Activated B cell treated with CpG ODN at 0.5 μM for 24 hours (primary cell): ENCODE results near the gene RASGEF1C. TPM values are rescaled to one million over a fixed set of nuclear protein-coding genes. Genes with fewer than 3 reads are reported as not detected.

Experiments
- ATAC-seq: fragments of 200-7000 bp; cut with Tn5 transposase; one replicate; pipeline ENCODE4 v1.10.0; 2021; ENCODE audit warnings: low read depth, mild to moderate bottlenecking, moderate library complexity
- CTCF ChIA-PET: fragments of 350-600 bp; sonication (Branson Sonifier 250); formaldehyde crosslinking; loops from one replicate; lab custom pipeline; 2021; ENCODE audit warnings: antibody characterized with exemption; lab: Charles Lee
- POLR2A ChIA-PET: fragments of 350-600 bp; sonication (Branson Sonifier 250); formaldehyde crosslinking; loops from one replicate; lab custom pipeline; 2021; ENCODE audit warnings: antibody characterized with exemption; lab: Charles Lee
- DNase-seq: peaks from one replicate; pipeline ENCODE4 v3.0.0; 2022
- H3K27ac Mint-ChIP-seq: one replicate; pipeline ENCODE4 v1.8.0; 2020; ENCODE audit warnings: mixed read lengths
- H3K27me3 Mint-ChIP-seq: one replicate; pipeline ENCODE4 v1.8.0; 2021; ENCODE audit warnings: mixed read lengths
- H3K36me3 Mint-ChIP-seq: one replicate; pipeline ENCODE4 v1.8.0; 2021; ENCODE audit warnings: low read depth, mixed read lengths
- H3K4me1 Mint-ChIP-seq: one replicate; pipeline ENCODE4 v1.8.0; 2021; ENCODE audit warnings: mixed read lengths
- H3K4me3 Mint-ChIP-seq: one replicate; pipeline ENCODE4 v1.8.0; 2020; ENCODE audit warnings: mild to moderate bottlenecking, mixed read lengths
- H3K9me3 Mint-ChIP-seq: one replicate; pipeline ENCODE4 v1.8.0; 2020; ENCODE audit warnings: mixed read lengths
- intact Hi-C: fragments of 100-400 bp; cut with micrococcal nuclease; formaldehyde crosslinking; loops from one replicate; pipeline ENCODE4 v1.15.1; 2024
- total RNA-seq: library from RNA; stranded (reverse); gene quantifications from 2 replicates; pipeline ENCODE4 v1.2.3, GENCODE V29; 2022
- TF ChIP-seq, protein P1 (sequence below): fragments of 200-600 bp; IDR thresholded peaks from one replicate; pipeline ENCODE4 v1.8.0; 2022; ENCODE audit warnings: antibody characterized with exemption, mild to moderate bottlenecking

Gene RASGEF1C
- total RNA-seq, 1 donor from 2014 or later: not detected

DNA sequence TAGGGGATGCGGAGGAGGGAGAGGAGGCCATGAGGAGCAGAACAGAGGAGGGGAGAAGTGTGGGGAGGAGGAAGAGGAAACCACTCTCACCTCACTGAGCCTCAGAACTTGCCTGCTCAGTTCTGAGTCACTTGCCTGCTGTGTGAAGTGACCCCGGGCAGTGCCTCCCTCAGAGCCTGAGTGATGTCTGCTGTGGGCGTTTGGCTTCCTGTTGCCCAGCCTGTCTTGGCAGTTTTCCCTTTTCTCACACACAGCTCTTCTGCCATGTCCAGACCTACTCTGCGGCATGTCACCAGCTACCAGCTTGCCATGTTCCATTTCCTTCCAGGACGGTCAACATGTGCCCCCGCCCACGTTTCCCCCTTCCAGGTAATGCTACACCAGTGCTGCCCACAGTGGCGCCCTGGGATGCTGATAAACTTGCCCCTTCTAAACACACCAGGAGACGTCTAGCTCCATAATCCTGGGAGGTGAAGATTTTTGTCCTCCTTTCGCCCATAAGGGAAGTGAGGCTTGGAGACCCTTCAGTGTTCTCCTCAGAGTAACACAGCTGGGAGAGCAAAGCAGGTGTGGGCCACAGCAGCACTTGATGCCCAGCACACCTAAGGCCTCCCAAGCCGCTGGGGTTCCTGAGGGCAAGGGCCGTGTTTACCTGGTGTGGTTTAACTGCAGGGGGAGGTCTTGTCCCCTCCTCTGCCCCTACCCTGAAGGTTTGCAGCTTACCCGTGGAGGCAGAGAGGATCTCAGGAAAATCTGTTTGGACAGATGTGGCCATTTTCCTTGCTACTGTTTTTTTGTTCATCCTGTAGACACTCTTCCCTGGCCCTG, 73.7 kb downstream of the RASGEF1C start:
- peaks cover 10% of the 10 kb centered on the region for H3K27me3 Mint-ChIP-seq
- H3K27ac Mint-ChIP-seq: no peak overlapping the region
- H3K4me3 Mint-ChIP-seq: no peak overlapping the region
- CTCF ChIA-PET: no interaction called here
- H3K4me1 Mint-ChIP-seq: no peaks in the 10 kb centered on the region
- POLR2A ChIA-PET: no interaction called here
- no peak for DNase-seq
- TF ChIP-seq, protein P1, sequence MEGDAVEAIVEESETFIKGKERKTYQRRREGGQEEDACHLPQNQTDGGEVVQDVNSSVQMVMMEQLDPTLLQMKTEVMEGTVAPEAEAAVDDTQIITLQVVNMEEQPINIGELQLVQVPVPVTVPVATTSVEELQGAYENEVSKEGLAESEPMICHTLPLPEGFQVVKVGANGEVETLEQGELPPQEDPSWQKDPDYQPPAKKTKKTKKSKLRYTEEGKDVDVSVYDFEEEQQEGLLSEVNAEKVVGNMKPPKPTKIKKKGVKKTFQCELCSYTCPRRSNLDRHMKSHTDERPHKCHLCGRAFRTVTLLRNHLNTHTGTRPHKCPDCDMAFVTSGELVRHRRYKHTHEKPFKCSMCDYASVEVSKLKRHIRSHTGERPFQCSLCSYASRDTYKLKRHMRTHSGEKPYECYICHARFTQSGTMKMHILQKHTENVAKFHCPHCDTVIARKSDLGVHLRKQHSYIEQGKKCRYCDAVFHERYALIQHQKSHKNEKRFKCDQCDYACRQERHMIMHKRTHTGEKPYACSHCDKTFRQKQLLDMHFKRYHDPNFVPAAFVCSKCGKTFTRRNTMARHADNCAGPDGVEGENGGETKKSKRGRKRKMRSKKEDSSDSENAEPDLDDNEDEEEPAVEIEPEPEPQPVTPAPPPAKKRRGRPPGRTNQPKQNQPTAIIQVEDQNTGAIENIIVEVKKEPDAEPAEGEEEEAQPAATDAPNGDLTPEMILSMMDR: no peak
- no peaks in the 10 kb centered on the region for H3K9me3 Mint-ChIP-seq
- H3K36me3 Mint-ChIP-seq: no peaks in the 10 kb centered on the region
- ATAC-seq: no peak
- intact Hi-C loops: no loop called here

DNA sequence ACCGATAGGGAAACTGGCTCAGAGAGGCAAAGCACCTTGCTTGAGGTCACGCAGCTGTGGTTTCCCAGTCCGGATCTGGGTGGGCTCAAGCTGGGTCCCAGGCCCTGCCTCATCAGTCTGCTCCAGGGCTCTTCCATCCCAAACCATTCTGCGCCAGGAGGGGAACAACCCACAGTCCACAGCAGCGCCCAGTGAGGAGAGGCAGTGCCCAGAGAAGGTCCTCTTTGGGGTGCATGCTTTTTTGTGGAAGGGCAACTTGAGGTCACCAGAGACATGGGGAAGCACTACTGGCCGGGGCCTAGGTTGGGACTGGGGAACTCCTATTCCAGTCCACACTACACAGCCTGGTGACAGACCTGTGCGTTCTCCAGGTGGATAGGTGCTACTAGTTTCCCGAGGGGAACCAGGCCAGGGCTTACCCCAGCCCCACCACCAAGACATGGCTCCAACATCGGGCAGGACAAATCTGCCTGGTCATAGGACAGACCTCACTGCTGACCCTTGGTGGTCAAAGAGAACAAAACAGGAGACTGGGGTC, 75.0 kb downstream of the RASGEF1C start:
- Mint-ChIP-seq H3K4me1 (no peaks in the 10 kb centered on the region), H3K4me3 (no peak overlapping the region), H3K36me3 (no peaks in the 10 kb centered on the region), H3K27ac (no peak overlapping the region), H3K27me3 (peaks cover 8% of the 10 kb centered on the region), H3K9me3 (no peaks in the 10 kb centered on the region)
- ChIA-PET POLR2A (no interaction called here), CTCF (no interaction called here)
- intact Hi-C loops: no loop called here
- DNase-seq: no peak
- ATAC-seq: no peak
- TF ChIP-seq, protein P1: no peak

DNA sequence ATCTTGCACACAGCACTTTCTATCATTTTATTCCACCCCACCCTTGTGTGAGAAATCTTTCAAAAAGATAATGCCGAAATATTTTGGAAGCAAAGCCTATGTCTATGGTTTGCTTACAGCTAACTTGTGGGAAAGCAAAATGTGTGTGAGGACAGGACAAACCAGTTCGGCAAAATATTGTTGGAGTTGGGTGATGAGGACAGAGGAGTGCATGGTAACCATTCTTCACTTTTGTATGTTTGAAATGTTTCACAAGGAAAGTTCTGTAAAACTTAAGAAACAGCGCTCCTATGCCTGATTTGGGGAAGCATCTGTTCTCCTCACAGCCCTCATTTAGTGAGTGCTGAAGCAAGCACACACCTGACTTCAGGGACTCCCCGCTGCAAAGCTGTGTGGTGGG, 75.5 kb downstream of the RASGEF1C start:
- Mint-ChIP-seq H3K27me3 (peaks cover 3% of the 10 kb centered on the region), H3K4me1 (no peaks in the 10 kb centered on the region), H3K9me3 (no peaks in the 10 kb centered on the region), H3K4me3 (no peak overlapping the region), H3K27ac (no peak overlapping the region), H3K36me3 (no peaks in the 10 kb centered on the region)
- no peak for ATAC-seq
- TF ChIP-seq, protein P1: no peak
- intact Hi-C loops: no loop called here
- CTCF ChIA-PET: no interaction called here
- POLR2A ChIA-PET: no interaction called here
- no peak for DNase-seq

DNA sequence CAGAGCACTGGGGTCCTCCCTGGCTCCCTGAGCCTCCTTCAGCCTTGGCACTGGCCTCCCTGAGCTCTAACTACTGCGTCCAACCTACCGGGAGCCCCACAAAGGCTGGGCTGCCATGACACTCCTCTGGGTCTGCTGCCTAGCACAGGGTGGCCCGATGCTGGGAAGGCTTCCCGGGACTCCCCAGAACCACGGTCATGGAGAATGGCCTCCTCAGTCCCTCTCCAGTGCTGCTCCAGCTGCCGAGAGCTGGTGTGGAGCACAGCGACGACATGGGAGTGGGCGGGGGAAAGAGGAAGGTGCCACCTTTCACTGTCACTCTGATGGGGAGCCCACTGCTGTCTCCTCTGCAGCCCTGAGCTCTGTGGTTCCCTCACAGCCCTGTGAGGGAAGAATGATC, 76.0 kb downstream of the RASGEF1C start:
- ChIA-PET CTCF (no interaction called here), POLR2A (no interaction called here)
- ATAC-seq (no peak), DNase-seq (no peak)
- Mint-ChIP-seq H3K9me3 (no peaks in the 10 kb centered on the region), H3K4me3 (no peak overlapping the region), H3K36me3 (no peaks in the 10 kb centered on the region), H3K4me1 (no peaks in the 10 kb centered on the region), H3K27ac (no peak overlapping the region), H3K27me3 (peaks cover 3% of the 10 kb centered on the region)
- TF ChIP-seq, protein P1: no peak
- intact Hi-C loops: no loop called here

DNA sequence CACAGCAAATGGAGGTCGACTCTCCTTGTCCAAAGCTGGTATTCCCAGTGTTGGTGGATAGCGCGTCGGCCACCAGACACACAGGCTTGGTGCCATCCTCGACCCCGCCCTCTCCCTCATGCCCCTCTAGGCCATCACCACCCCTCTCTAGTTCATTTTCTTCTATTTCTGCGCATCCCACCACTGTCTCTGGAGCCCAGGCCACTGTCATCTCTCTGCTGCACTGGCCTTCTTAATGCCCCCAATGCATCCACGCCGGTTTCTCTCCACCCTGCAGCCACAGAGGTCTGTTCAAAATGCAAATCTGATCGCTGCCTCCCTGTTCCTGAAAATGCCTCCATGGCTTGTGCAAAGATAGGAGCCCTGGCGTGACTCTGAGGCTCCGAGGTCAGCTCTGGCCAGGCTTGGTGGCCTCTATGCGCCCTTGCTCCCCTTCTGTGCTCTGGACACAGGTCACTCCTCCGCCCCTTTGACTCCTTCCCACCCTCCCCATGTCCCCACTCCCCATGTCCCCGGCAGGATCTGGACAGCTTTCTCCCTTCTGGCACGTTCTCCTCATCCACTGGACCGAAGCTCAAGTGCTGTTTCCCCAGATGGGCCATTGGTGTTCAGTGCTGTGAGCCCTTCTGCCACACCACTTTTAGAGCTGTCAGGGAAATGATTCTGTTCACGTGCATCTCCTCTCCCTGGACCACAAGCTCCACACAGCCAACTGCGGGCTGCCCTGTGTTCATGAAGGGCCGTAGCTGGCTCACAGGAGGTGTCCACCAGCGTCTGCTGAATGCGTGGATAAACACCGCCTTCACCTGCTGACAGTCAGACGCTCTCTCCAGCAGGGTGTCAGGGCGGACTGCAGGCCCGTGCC, 77.9 kb downstream of the RASGEF1C start:
- Mint-ChIP-seq H3K9me3 (no peaks in the 10 kb centered on the region), H3K27ac (no peak overlapping the region), H3K36me3 (no peaks in the 10 kb centered on the region), H3K4me1 (no peaks in the 10 kb centered on the region), H3K27me3 (peaks cover 3% of the 10 kb centered on the region), H3K4me3 (no peak overlapping the region)
- intact Hi-C loops: no loop called here
- ChIA-PET CTCF (no interaction called here), POLR2A (no interaction called here)
- no peak for DNase-seq
- ATAC-seq: no peak
- TF ChIP-seq, protein P1: no peak
